K562 (cell line): ENCODE results near the gene FES.

Experiments
- CBFB ChIP-seq: sonication (generic); formaldehyde crosslinking; IDR thresholded peaks from 2 replicates; pipeline ENCODE4 v1.4.0; 2020; ENCODE audit warnings: mild to moderate bottlenecking, missing genetic modification reagents
- TF ChIP-seq, protein P1 (sequence below), 3 experiments: IDR thresholded peaks in 2 of 3; conservative IDR thresholded peaks in 1 of 3; 2 replicates each; pipeline ENCODE4 v1.5.1; 2011 to 2012; ENCODE audit warnings: low read length in 3 of 3, mild to moderate bottlenecking in 3 of 3, control low read depth in 2 of 3, improper control_type of control experiment in 1 of 3, inconsistent platforms in 1 of 3, low read depth in 1 of 3, mixed read lengths in 1 of 3, moderate library complexity in 1 of 3; ENCODE audit not compliant: insufficient read depth in 2 of 3

DNA sequence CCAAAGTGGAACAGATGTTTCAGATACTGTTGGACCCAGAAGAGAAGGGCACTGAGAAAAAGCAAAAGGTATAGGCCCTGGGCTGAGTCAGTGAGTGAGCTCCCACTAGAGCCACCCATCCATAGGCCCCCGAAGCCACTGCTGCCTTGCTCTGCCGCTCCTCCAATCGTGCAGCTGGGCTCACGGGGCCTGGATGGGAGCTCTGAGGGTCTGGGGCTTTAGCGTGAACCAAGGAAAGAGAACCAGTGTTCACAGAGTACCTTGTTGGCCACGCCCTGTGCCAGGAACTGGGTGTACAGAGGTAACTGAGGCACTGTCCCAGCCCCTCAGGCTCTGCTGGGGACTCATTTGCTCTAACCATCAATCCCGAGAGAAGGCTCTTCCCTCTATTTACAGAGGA is 55.5 kb downstream of the FES start:
- TF ChIP-seq, protein P1, sequence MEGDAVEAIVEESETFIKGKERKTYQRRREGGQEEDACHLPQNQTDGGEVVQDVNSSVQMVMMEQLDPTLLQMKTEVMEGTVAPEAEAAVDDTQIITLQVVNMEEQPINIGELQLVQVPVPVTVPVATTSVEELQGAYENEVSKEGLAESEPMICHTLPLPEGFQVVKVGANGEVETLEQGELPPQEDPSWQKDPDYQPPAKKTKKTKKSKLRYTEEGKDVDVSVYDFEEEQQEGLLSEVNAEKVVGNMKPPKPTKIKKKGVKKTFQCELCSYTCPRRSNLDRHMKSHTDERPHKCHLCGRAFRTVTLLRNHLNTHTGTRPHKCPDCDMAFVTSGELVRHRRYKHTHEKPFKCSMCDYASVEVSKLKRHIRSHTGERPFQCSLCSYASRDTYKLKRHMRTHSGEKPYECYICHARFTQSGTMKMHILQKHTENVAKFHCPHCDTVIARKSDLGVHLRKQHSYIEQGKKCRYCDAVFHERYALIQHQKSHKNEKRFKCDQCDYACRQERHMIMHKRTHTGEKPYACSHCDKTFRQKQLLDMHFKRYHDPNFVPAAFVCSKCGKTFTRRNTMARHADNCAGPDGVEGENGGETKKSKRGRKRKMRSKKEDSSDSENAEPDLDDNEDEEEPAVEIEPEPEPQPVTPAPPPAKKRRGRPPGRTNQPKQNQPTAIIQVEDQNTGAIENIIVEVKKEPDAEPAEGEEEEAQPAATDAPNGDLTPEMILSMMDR (IDR thresholded peaks at IDR 0.05 in 2 of 3, conservative IDR thresholded peaks at IDR 0.05 in 1 of 3; ENCODE audit: insufficient read depth in 2 of 3, low read depth in 1 of 3, low read length in 3 of 3), result no peak
- TF ChIP-seq CBFB, result no peak
